HepG2 (cell line): ENCODE data around the gene TSC22D1. TPM values are rescaled to one million over a fixed set of nuclear protein-coding genes. Genes with fewer than 3 reads are reported as not detected.

Experiments
- AKNA ChIP-seq: sonication (generic); formaldehyde crosslinking; IDR thresholded peaks from 2 replicates; pipeline ENCODE4 v1.4.0; 2020; ENCODE audit warnings: missing genetic modification reagents, borderline replicate concordance
- ZNF407 ChIP-seq: sonication (generic); formaldehyde crosslinking; IDR thresholded peaks from one replicate; pipeline ENCODE4 v1.5.1; 2020; ENCODE audit warnings: mild to moderate bottlenecking, missing genetic modification reagents; ENCODE audit errors: not compliant biosample characterization
- polyA plus RNA-seq, 8 experiments: library from polyadenylated mRNA; depleted of rRNA in 3 of 8; stranded (reverse) in 7 of 8; unstranded in 1 of 8; fragments of >200 nt; fragmentation: Illumina TruSeq in 4 of 8; extraction: Trizol in 4 of 8; gene quantifications; 2 replicates each; pipeline versions ENCODE4 v1.2.1 to v1.2.3, GENCODE V29; 2011 to 2016; ENCODE audit warnings: low read depth in 4 of 8, missing spikeins in 1 of 8, mixed read lengths in 1 of 8; ENCODE audit not compliant: insufficient read depth in 1 of 8
- total RNA-seq, 5 experiments: library from RNA; depleted of rRNA; stranded (reverse); fragments of >200 nt; fragmentation: Illumina TruSeq; extraction: Trizol; gene quantifications; 2 replicates each; pipeline ENCODE4 v1.2.3, GENCODE V29; 2016; ENCODE audit warnings: low read depth in 1 of 5

Gene TSC22D1
- total and polyA plus RNA-seq, 2 of the 13 experiments (the other 11 are each of a cell fraction or from before 2014, with no cell fraction given) = 18.4 to 35.7 TPM

GRCh38 chr13:44426461-44426860 is 149.7 kb downstream of the TSC22D1 start (continued):
- TF ChIP-seq AKNA (CRISPR knock-in tag) (no peak), ZNF407 (CRISPR knock-in tag) (no peak)
